Temporal lobe (tissue), 1 donor: Measurements from ENCODE around the gene IFNLR1. TPM values are rescaled to one million over a fixed set of nuclear protein-coding genes. Genes with fewer than 3 reads are reported as not detected.

Experiments
- total RNA-seq: library from RNA; depleted of rRNA; stranded (reverse); fragments of >200 nt; gene quantifications from one replicate; pipeline ENCODE4 v1.2.3, GENCODE V29; 2014

The IFNLR1 gene
- total RNA-seq, 1 donor from 2014 or later, result under 0.01 TPM

Other genes with a start within 250 kb of the IFNLR1 start
- gene PNRC2, start 227.5 kb downstream of the IFNLR1 start, total RNA-seq, result 63.7 TPM
- gene SRSF10, start 207.0 kb downstream of the IFNLR1 start, total RNA-seq, result 82.1 TPM
- under 0.01 TPM for gene MYOM3, start 75.2 kb downstream of the IFNLR1 start, total RNA-seq
- not detected for gene IL22RA1, start 44.1 kb downstream of the IFNLR1 start, total RNA-seq
- under 0.01 TPM for gene GRHL3, start 132.1 kb upstream of the IFNLR1 start, total RNA-seq
- 2.5 TPM for gene STPG1, start 226.5 kb upstream of the IFNLR1 start, total RNA-seq
- gene NIPAL3, start 228.5 kb upstream of the IFNLR1 start, total RNA-seq, result 8.1 TPM